SK-N-DZ (cell line): ENCODE measurements around the gene PFDN1. TPM values are rescaled to one million over a fixed set of nuclear protein-coding genes. Genes with fewer than 3 reads are reported as not detected.
"Not testable (repeated sequence)": the region's sequence is repeated elsewhere in the genome, so short reads cannot be mapped to it uniquely, and the experiment has no call there.

Experiments
- DNase-seq: peaks from one replicate; pipeline ENCODE4 v3.0.0-alpha.2; 2015; ENCODE audit warnings: low spot score
- polyA plus RNA-seq, 2 experiments: library from polyadenylated mRNA; depleted of rRNA; stranded (reverse); fragments of >200 nt; gene quantifications; 2 replicates each; pipeline ENCODE4 v1.2.3, GENCODE V29; 2014

Gene PFDN1
- 95.2 and 109 TPM in 2 replicates for polyA plus RNA-seq (2014; cell fraction: cytosol; rRNA removed)
- 47.4 and 63.7 TPM in 2 replicates for polyA plus RNA-seq (2014; cell fraction: nucleus; rRNA removed)

- peak; percentile 97 for DNase-seq
Observed at GRCh38 chr5:140302786-140303639, at the start of gene PFDN1. PFDN1 (minus strand) TSS chr5:140303101; CDS start chr5:140303073, 28 bp downstream.

- DNase-seq = peak; percentile 62
Observed at GRCh38 chr5:140351609-140352334, 48.9 kb upstream of the PFDN1 start.

GRCh38 chr5:140349244-140349643 lies 46.3 kb upstream of the PFDN1 start:
- DNase-seq = no peak

- no peak for DNase-seq
Observed at GRCh38 chr5:140348104-140348503, 45.2 kb upstream of the PFDN1 start.

- DNase-seq = no peak
Observed at GRCh38 chr5:140347360-140347759, 44.5 kb upstream of the PFDN1 start.

GRCh38 chr5:140346348-140347221 lies 43.7 kb upstream of the PFDN1 start, which contains the start of gene HBEGF:
HBEGF (minus strand) TSS chr5:140346603; CDS start chr5:140346328, 275 bp downstream.
- DNase-seq = peak; percentile 74

- peak; percentile 46 for DNase-seq
Observed at GRCh38 chr5:140345919-140346347, 43.0 kb upstream of the PFDN1 start.

- DNase-seq = no peak
Observed at GRCh38 chr5:140344683-140345423, 42.0 kb upstream of the PFDN1 start.

- not testable (repeated sequence) for DNase-seq
Observed at GRCh38 chr5:140343849-140344248, 40.9 kb upstream of the PFDN1 start.

GRCh38 chr5:140342896-140343295 lies 40.0 kb upstream of the PFDN1 start:
- DNase-seq = no peak

- no peak for DNase-seq
Observed at GRCh38 chr5:140342287-140342686, 39.4 kb upstream of the PFDN1 start.

- no peak for DNase-seq
Observed at GRCh38 chr5:140341591-140341990, 38.7 kb upstream of the PFDN1 start.

- no peak for DNase-seq
Observed at GRCh38 chr5:140340605-140341121, 37.8 kb upstream of the PFDN1 start.

GRCh38 chr5:140339636-140340035 lies 36.7 kb upstream of the PFDN1 start:
- DNase-seq = no peak

- no peak for DNase-seq
Observed at GRCh38 chr5:140338908-140339307, 36.0 kb upstream of the PFDN1 start.

- DNase-seq = no peak
Observed at GRCh38 chr5:140338336-140338735, 35.4 kb upstream of the PFDN1 start.

GRCh38 chr5:140337880-140338279 lies 35.0 kb upstream of the PFDN1 start:
- DNase-seq = no peak

- DNase-seq = no peak
Observed at GRCh38 chr5:140336388-140336787, 33.5 kb upstream of the PFDN1 start.

GRCh38 chr5:140331638-140332037 lies 28.7 kb upstream of the PFDN1 start:
- no peak for DNase-seq

GRCh38 chr5:140329739-140330481 lies 27.0 kb upstream of the PFDN1 start:
- no peak for DNase-seq
